Loucy (cell line): ENCODE measurements around the gene BST2.

ENCODE experiments used
- CTCF ChIP-seq: fragments of 200-600 bp; sonication (generic); conservative IDR thresholded peaks from 2 replicates; pipeline ENCODE4 v1.5.1; 2014; ENCODE audit warnings: mild to moderate bottlenecking, antibody characterized with exemption, low read length
- EZH2phosphoT487 ChIP-seq: fragments of 200-600 bp; IDR thresholded peaks from 2 replicates; pipeline ENCODE4 v1.6.1; 2018; ENCODE audit warnings: antibody characterized with exemption, mild to moderate bottlenecking, moderate library complexity, borderline replicate concordance

GRCh38 chr19:17385878-17386611 is 19.4 kb downstream of the BST2 start:
- TF ChIP-seq CTCF = peak; percentile 91
- no peak for TF ChIP-seq EZH2phosphoT487
